Neural progenitor cell (in vitro differentiated cells): ENCODE data around the gene HMCN1. TPM values are rescaled to one million over a fixed set of nuclear protein-coding genes. Genes with fewer than 3 reads are reported as not detected.

Source experiments
- DNase-seq: peaks from one replicate; pipeline ENCODE4 v3.0.0-alpha.2; 2016; ENCODE audit warnings: low spot score
- H2AFZ ChIP-seq: fragments of 200-600 bp; sonication (generic); replicated peaks from 2 replicates; pipeline ENCODE4 v1.6.1; 2016; ENCODE audit warnings: antibody characterized with exemption
- H3F3A ChIP-seq: fragments of 200-600 bp; sonication (generic); 2 replicates; pipeline ENCODE4 v1.6.1; 2016; ENCODE audit warnings: antibody characterized with exemption, low read depth
- H3K27ac ChIP-seq: fragments of 200-600 bp; sonication (generic); 2 replicates; pipeline ENCODE4 v1.5.1; 2016; ENCODE audit warnings: mild to moderate bottlenecking
- H3K27me3 ChIP-seq: fragments of 200-600 bp; sonication (generic); 2 replicates; pipeline ENCODE4 v1.6.1; 2016; ENCODE audit warnings: mild to moderate bottlenecking, moderate library complexity
- H3K36me3 ChIP-seq: fragments of 200-600 bp; sonication (generic); 2 replicates; pipeline ENCODE4 v1.5.1; 2016
- H3K4me1 ChIP-seq: fragments of 200-600 bp; sonication (generic); 2 replicates; pipeline ENCODE4 v1.6.1; 2016; ENCODE audit warnings: mixed run types
- H3K4me2 ChIP-seq: fragments of 200-600 bp; sonication (generic); 2 replicates; pipeline ENCODE4 v1.6.1; 2016
- H3K4me3 ChIP-seq: fragments of 200-600 bp; sonication (generic); 2 replicates; pipeline ENCODE4 v1.5.1; 2016
- H3K79me2 ChIP-seq: fragments of 200-600 bp; sonication (generic); 2 replicates; pipeline ENCODE4 v1.6.1; 2016; ENCODE audit warnings: low read depth
- H3K9ac ChIP-seq: fragments of 200-600 bp; sonication (generic); 2 replicates; pipeline ENCODE4 v1.6.1; 2016
- H3K9me3 ChIP-seq: fragments of 200-600 bp; sonication (generic); 2 replicates; pipeline ENCODE4 v1.5.1; 2016; ENCODE audit warnings: low read depth
- H4K20me1 ChIP-seq: fragments of 200-600 bp; sonication (generic); 2 replicates; pipeline ENCODE4 v1.6.1; 2016; ENCODE audit warnings: low read depth
- H3K27ac Mint-ChIP-seq: 3 replicates; pipeline ENCODE4 v1.8.0; 2021; ENCODE audit warnings: mixed read lengths
- H3K27me3 Mint-ChIP-seq: 2 replicates; pipeline ENCODE4 v1.8.0; 2022; ENCODE audit warnings: low read depth, mild to moderate bottlenecking, inconsistent platforms, moderate library complexity, mixed read lengths; ENCODE audit not compliant: insufficient read depth
- H3K36me3 Mint-ChIP-seq: 3 replicates; pipeline ENCODE4 v1.8.0; 2021; ENCODE audit warnings: mixed read lengths
- H3K4me1 Mint-ChIP-seq: 3 replicates; pipeline ENCODE4 v1.8.0; 2021; ENCODE audit warnings: mixed read lengths
- H3K4me3 Mint-ChIP-seq: 3 replicates; pipeline ENCODE4 v1.8.0; 2021; ENCODE audit warnings: mild to moderate bottlenecking, moderate library complexity, mixed read lengths
- H3K9me3 Mint-ChIP-seq: 3 replicates; pipeline ENCODE4 v1.8.0; 2020; ENCODE audit warnings: mixed read lengths
- EZH2 ChIP-seq: fragments of 200-600 bp; sonication (generic); IDR thresholded peaks from 2 replicates; pipeline ENCODE4 v1.6.1; 2017; ENCODE audit warnings: antibody characterized with exemption, mild to moderate bottlenecking, moderate library complexity
- EZH2phosphoT487 ChIP-seq: fragments of 200-600 bp; sonication (generic); IDR thresholded peaks from 2 replicates; pipeline ENCODE4 v1.6.1; 2017; ENCODE audit warnings: antibody characterized with exemption
- total RNA-seq: library from RNA; depleted of rRNA; stranded (reverse); fragments of >200 nt; gene quantifications from 2 replicates; pipeline ENCODE4 v1.2.3, GENCODE V29; 2015; ENCODE audit warnings: low replicate concordance
- TF ChIP-seq, protein P1 (sequence below): fragments of 200-600 bp; sonication (generic); IDR thresholded peaks from 2 replicates; pipeline ENCODE4 v1.5.1; 2017; ENCODE audit warnings: antibody characterized with exemption, mild to moderate bottlenecking

The HMCN1 gene
- total RNA-seq, 1 donor from 2014 or later: 26.4 TPM

DNA sequence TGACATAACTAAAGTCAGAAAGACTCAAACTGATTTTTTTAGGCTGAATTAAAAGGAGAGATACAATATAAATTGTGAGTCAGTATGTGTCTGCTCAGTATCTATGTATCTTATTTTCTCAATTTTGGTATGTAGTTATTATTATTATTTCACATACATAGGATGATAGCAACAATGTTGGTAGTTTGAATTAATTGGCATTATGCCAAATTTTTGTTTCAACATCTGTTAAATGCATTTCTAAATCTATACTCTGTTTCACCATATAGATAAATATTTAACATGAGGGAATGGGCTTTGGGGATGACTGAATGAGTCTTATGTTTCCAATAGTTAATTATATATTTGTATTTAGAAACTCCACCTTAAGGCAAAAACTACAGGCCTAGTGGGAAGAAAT, 12.6 kb upstream of the HMCN1 start:
- Histone ChIP-seq H3K79me2 (no peaks in the 10 kb centered on the region), H3K9ac (no peak overlapping the region), H3K4me1 (no peaks in the 10 kb centered on the region), H3K27me3 (no peaks in the 10 kb centered on the region), H3K9me3 (no peaks in the 10 kb centered on the region), H4K20me1 (no peaks in the 10 kb centered on the region), H3K27ac (no peak overlapping the region), H3K4me3 (no peak overlapping the region), H3K36me3 (no peaks in the 10 kb centered on the region), H3F3A (no peaks in the 10 kb centered on the region), H3K4me2 (no peak overlapping the region), H2AFZ (no peak overlapping the region)
- Mint-ChIP-seq H3K4me1 (no peaks in the 10 kb centered on the region), H3K4me3 (no peak overlapping the region), H3K27me3 (no peaks in the 10 kb centered on the region), H3K36me3 (no peaks in the 10 kb centered on the region), H3K9me3 (no peaks in the 10 kb centered on the region), H3K27ac (no peak overlapping the region)
- no peak for DNase-seq
- no peak for TF ChIP-seq EZH2
- TF ChIP-seq, protein P1, sequence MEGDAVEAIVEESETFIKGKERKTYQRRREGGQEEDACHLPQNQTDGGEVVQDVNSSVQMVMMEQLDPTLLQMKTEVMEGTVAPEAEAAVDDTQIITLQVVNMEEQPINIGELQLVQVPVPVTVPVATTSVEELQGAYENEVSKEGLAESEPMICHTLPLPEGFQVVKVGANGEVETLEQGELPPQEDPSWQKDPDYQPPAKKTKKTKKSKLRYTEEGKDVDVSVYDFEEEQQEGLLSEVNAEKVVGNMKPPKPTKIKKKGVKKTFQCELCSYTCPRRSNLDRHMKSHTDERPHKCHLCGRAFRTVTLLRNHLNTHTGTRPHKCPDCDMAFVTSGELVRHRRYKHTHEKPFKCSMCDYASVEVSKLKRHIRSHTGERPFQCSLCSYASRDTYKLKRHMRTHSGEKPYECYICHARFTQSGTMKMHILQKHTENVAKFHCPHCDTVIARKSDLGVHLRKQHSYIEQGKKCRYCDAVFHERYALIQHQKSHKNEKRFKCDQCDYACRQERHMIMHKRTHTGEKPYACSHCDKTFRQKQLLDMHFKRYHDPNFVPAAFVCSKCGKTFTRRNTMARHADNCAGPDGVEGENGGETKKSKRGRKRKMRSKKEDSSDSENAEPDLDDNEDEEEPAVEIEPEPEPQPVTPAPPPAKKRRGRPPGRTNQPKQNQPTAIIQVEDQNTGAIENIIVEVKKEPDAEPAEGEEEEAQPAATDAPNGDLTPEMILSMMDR: no peak
- TF ChIP-seq EZH2phosphoT487: no peak

DNA sequence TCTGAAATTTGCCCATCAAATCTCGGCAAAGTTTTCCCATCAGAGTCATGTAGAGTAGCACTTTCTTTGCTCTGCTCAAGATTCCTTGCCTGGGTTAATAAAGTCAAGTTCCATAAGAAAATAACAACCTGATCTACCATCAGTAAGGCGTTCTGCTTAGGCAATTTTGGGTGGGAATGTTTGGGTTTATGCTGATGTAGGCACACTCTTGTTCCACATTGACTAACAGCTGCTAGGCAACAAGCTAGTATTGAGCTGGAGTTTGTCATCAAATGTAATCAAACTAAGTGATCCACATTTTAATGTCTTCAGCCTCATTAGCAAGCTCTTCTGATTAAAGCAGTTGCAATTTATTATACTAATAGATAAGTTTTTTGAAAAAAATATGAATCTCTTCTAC, 12.1 kb upstream of the HMCN1 start:
- Histone ChIP-seq H3K27ac (no peak overlapping the region), H3K79me2 (no peaks in the 10 kb centered on the region), H3K4me2 (no peak overlapping the region), H3K9me3 (no peaks in the 10 kb centered on the region), H3F3A (no peaks in the 10 kb centered on the region), H3K4me3 (no peak overlapping the region), H3K36me3 (no peaks in the 10 kb centered on the region), H2AFZ (no peak overlapping the region), H3K4me1 (no peaks in the 10 kb centered on the region), H3K9ac (no peak overlapping the region), H3K27me3 (no peaks in the 10 kb centered on the region), H4K20me1 (no peaks in the 10 kb centered on the region)
- TF ChIP-seq, protein P1: no peak
- TF ChIP-seq EZH2phosphoT487: no peak
- TF ChIP-seq EZH2: no peak
- Mint-ChIP-seq H3K4me1 (no peaks in the 10 kb centered on the region), H3K27me3 (no peaks in the 10 kb centered on the region), H3K36me3 (no peaks in the 10 kb centered on the region), H3K4me3 (no peak overlapping the region), H3K9me3 (no peaks in the 10 kb centered on the region), H3K27ac (no peak overlapping the region)
- no peak for DNase-seq

DNA sequence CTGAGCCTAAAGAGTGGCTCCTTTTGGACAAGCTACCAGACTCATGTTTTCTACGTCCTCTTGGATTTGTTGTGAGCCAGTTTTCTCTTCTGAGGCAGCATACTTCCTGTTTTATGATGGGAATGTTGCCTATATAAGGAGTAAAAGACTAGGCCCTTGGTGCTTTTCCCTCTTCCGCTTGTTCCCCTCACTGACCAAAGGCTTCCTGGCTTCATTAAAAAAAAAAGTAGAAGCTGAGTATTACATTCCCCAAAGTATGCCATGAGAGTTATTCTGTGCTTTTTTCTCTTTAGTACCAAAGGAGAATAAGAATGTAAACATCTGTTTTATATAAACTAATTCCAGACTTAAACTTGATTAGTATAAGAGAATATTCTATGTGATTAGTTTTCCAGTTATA, 6.5 kb upstream of the HMCN1 start:
- no peaks in the 10 kb centered on the region for H4K20me1 ChIP-seq
- no peaks in the 10 kb centered on the region for H3K79me2 ChIP-seq
- no peak overlapping the region for H3K4me3 Mint-ChIP-seq
- no peak overlapping the region for H3K9ac ChIP-seq
- H3K36me3 ChIP-seq: no peaks in the 10 kb centered on the region
- H3K4me3 ChIP-seq: no peak overlapping the region
- no peaks in the 10 kb centered on the region for H3K27me3 ChIP-seq
- no peaks in the 10 kb centered on the region for H3K36me3 Mint-ChIP-seq
- no peak for DNase-seq
- H3F3A ChIP-seq: no peaks in the 10 kb centered on the region
- H3K9me3 Mint-ChIP-seq: peaks cover 2% of the 10 kb centered on the region
- no peaks in the 10 kb centered on the region for H3K4me1 ChIP-seq
- no peak overlapping the region for H3K27ac ChIP-seq
- H3K4me1 Mint-ChIP-seq: no peaks in the 10 kb centered on the region
- H3K27ac Mint-ChIP-seq: no peak overlapping the region
- no peak overlapping the region for H2AFZ ChIP-seq
- H3K27me3 Mint-ChIP-seq: no peaks in the 10 kb centered on the region
- no peaks in the 10 kb centered on the region for H3K9me3 ChIP-seq
- TF ChIP-seq, protein P1: no peak
- TF ChIP-seq EZH2: no peak
- no peak for TF ChIP-seq EZH2phosphoT487
- H3K4me2 ChIP-seq: no peak overlapping the region
